Natural killer cell (primary cell): ENCODE results near the gene ZNF800. TPM values are rescaled to one million over a fixed set of nuclear protein-coding genes. Genes with fewer than 3 reads are reported as not detected.

ENCODE experiments used
- ATAC-seq, 3 donors: fragments of 150-1000 bp in 2 of 3; fragments of 200-7000 bp in 1 of 3; cut with Tn5 transposase; 1 replicate in 1 of 3; 2 replicates in 2 of 3; pipeline ENCODE4 v1.10.0; 2021; ENCODE audit warnings: mild to moderate bottlenecking in 2 of 3, moderate library complexity in 2 of 3
- DNase-seq, 2 donors: peaks; one replicate each; pipeline versions ENCODE4 v3.0.0 to v3.0.0-alpha.2; 2013 to 2021; ENCODE audit warnings: mixed read lengths in 1 of 2
- H3K27ac ChIP-seq: one replicate; pipeline ENCODE4 v1.5.1; 2013; ENCODE audit warnings: mild to moderate bottlenecking, low read length
- H3K27me3 ChIP-seq: one replicate; pipeline ENCODE4 v1.6.1; 2013; ENCODE audit warnings: low read length; ENCODE audit not compliant: control insufficient read depth, insufficient read depth
- H3K36me3 ChIP-seq: one replicate; pipeline ENCODE4 v1.6.1; 2013; ENCODE audit warnings: low read length; ENCODE audit not compliant: control insufficient read depth, insufficient read depth
- H3K4me1 ChIP-seq: one replicate; pipeline ENCODE4 v1.6.1; 2013; ENCODE audit warnings: low read length; ENCODE audit not compliant: control insufficient read depth, insufficient read depth
- H3K4me3 ChIP-seq: one replicate; pipeline ENCODE4 v1.5.1; 2013; ENCODE audit warnings: low read length
- H3K9me3 ChIP-seq: one replicate; pipeline ENCODE4 v1.6.1; 2013; ENCODE audit warnings: low read length; ENCODE audit not compliant: control insufficient read depth, insufficient read depth
- H3K27ac Mint-ChIP-seq, 2 donors: one replicate each; pipeline ENCODE4 v1.8.0; 2022; ENCODE audit warnings: mild to moderate bottlenecking in 2 of 2, mixed read lengths in 2 of 2, moderate library complexity in 1 of 2
- H3K27me3 Mint-ChIP-seq, 2 donors: one replicate each; pipeline ENCODE4 v1.8.0; 2022; ENCODE audit warnings: low read depth in 2 of 2, mixed read lengths in 2 of 2
- H3K36me3 Mint-ChIP-seq: one replicate; pipeline ENCODE4 v1.8.0; 2022; ENCODE audit warnings: mixed read lengths
- H3K4me1 Mint-ChIP-seq, 2 donors: one replicate each; pipeline ENCODE4 v1.8.0; 2022; ENCODE audit warnings: mixed read lengths in 2 of 2
- H3K4me3 Mint-ChIP-seq: one replicate; pipeline ENCODE4 v1.8.0; 2022; ENCODE audit warnings: mild to moderate bottlenecking, moderate library complexity, mixed read lengths
- H3K9me3 Mint-ChIP-seq, 2 donors: one replicate each; pipeline ENCODE4 v1.8.0; 2022; ENCODE audit warnings: mixed read lengths in 2 of 2
- WGBS: methylation state at CpG from one replicate; pipeline ENCODE4 v1.1.7; 2013; ENCODE audit warnings: missing lambda C conversion rate; ENCODE audit not compliant: insufficient coverage; 5-methylcytosine and 5-hydroxymethylcytosine counted together
- intact Hi-C: fragments of 100-400 bp; cut with micrococcal nuclease; formaldehyde crosslinking; loops from one replicate; pipeline ENCODE4 v1.14.2; 2022
- total RNA-seq, 4 donors: library from RNA; stranded (reverse); fragments of 120-200 nt in 1 of 4; gene quantifications; one replicate each; pipeline versions ENCODE4 v1.2.3 to v1.2.4, GENCODE V29; 2013 to 2022
- TF ChIP-seq, protein P1 (sequence below): fragments of 200-600 bp; IDR thresholded peaks from one replicate; pipeline ENCODE4 v1.8.0; 2022; ENCODE audit warnings: antibody characterized with exemption

ZNF800 gene
- total RNA-seq, 3 donors from 2014 or later (not counting 1 experiment from before 2014, with no cell fraction given), result 93.3 to 107 (median 101) TPM

DNA sequence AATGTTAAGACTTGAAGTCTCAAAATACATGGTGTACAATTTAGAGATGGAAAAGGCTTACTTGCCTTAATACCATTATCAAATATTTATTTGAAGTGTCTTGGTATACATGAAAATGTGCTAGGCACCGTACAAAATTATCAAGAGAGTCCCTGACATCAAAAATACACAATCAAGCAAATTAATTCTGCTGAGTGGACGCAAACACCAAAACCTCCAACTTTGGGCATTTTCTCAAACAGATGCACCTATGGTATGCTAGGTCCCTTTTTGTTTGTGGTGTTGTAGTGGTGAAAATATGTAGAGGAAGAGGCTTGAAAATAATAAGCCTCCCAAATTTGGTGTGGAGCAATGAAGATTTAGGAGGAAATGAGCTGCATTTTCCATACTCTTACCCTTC lies 24.8 kb downstream of the ZNF800 start:
- H3K36me3 ChIP-seq, result peaks cover 58% of the 10 kb centered on the region
- ATAC-seq, result no peak
- no peak overlapping the region for H3K4me3 ChIP-seq
- H3K4me1 Mint-ChIP-seq, result peaks cover 17 to 32% of the 10 kb centered on the region in 2 donors
- no peak overlapping the region for H3K27ac ChIP-seq
- peaks cover 8% of the 10 kb centered on the region for H3K36me3 Mint-ChIP-seq
- H3K27me3 Mint-ChIP-seq, result no peaks in the 10 kb centered on the region
- no peaks in the 10 kb centered on the region for H3K4me1 ChIP-seq
- no peak overlapping the region for H3K4me3 Mint-ChIP-seq
- H3K9me3 Mint-ChIP-seq, result no peaks in the 10 kb centered on the region
- TF ChIP-seq, protein P1, sequence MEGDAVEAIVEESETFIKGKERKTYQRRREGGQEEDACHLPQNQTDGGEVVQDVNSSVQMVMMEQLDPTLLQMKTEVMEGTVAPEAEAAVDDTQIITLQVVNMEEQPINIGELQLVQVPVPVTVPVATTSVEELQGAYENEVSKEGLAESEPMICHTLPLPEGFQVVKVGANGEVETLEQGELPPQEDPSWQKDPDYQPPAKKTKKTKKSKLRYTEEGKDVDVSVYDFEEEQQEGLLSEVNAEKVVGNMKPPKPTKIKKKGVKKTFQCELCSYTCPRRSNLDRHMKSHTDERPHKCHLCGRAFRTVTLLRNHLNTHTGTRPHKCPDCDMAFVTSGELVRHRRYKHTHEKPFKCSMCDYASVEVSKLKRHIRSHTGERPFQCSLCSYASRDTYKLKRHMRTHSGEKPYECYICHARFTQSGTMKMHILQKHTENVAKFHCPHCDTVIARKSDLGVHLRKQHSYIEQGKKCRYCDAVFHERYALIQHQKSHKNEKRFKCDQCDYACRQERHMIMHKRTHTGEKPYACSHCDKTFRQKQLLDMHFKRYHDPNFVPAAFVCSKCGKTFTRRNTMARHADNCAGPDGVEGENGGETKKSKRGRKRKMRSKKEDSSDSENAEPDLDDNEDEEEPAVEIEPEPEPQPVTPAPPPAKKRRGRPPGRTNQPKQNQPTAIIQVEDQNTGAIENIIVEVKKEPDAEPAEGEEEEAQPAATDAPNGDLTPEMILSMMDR, result no peak
- H3K27me3 ChIP-seq, result no peaks in the 10 kb centered on the region
- H3K27ac Mint-ChIP-seq, result peak overlapping the region; percentile 25 to 60
- WGBS, result 100% methylated on average over 1 of the region's 2 CpGs
- intact Hi-C loops, result no loop called here
- no peaks in the 10 kb centered on the region for H3K9me3 ChIP-seq
- DNase-seq, result no peak

- no peaks in the 10 kb centered on the region for H3K27me3 Mint-ChIP-seq
- no peak overlapping the region for H3K27ac ChIP-seq
- H3K27ac Mint-ChIP-seq, result no peak overlapping the region
- TF ChIP-seq, protein P1, result no peak
- intact Hi-C loops, result no loop called here
- H3K36me3 Mint-ChIP-seq, result peaks cover 8% of the 10 kb centered on the region
- H3K36me3 ChIP-seq, result peaks cover 61% of the 10 kb centered on the region
- H3K4me3 Mint-ChIP-seq, result no peak overlapping the region
- no peak overlapping the region for H3K4me3 ChIP-seq
- WGBS, result 98% methylated on average over 2 of the region's 2 CpGs
- H3K4me1 Mint-ChIP-seq, result peaks cover 17 to 32% of the 10 kb centered on the region in 2 donors
- no peaks in the 10 kb centered on the region for H3K27me3 ChIP-seq
- no peaks in the 10 kb centered on the region for H3K9me3 Mint-ChIP-seq
- H3K9me3 ChIP-seq, result no peaks in the 10 kb centered on the region
- no peak for ATAC-seq
- no peaks in the 10 kb centered on the region for H3K4me1 ChIP-seq
- no peak for DNase-seq
Measured at GRCh38 chr7:127366680-127367079, 25.8 kb downstream of the ZNF800 start.

- Histone ChIP-seq H3K4me1 (no peaks in the 10 kb centered on the region), H3K9me3 (no peaks in the 10 kb centered on the region), H3K27me3 (no peaks in the 10 kb centered on the region), H3K4me3 (no peak overlapping the region), H3K36me3 (peaks cover 66% of the 10 kb centered on the region), H3K27ac (no peak overlapping the region)
- Mint-ChIP-seq H3K4me1 (peaks cover 17 to 32% of the 10 kb centered on the region in 2 donors), H3K9me3 (no peaks in the 10 kb centered on the region), H3K27me3 (no peaks in the 10 kb centered on the region), H3K27ac (no peak overlapping the region), H3K36me3 (peaks cover 8% of the 10 kb centered on the region), H3K4me3 (no peak overlapping the region)
- DNase-seq (no peak), ATAC-seq (no peak)
- intact Hi-C loops, result no loop called here
- TF ChIP-seq, protein P1, result no peak
- WGBS, result 100% methylated on average over 2 of the region's 2 CpGs
Measured at GRCh38 chr7:127365957-127366315, 26.6 kb downstream of the ZNF800 start.

GRCh38 chr7:127365164-127365956 lies 27.1 kb downstream of the ZNF800 start:
- no peaks in the 10 kb centered on the region for H3K9me3 ChIP-seq
- no peak overlapping the region for H3K4me3 Mint-ChIP-seq
- no peaks in the 10 kb centered on the region for H3K4me1 ChIP-seq
- 99% methylated on average over 4 of the region's 5 CpGs for WGBS
- peaks cover 8% of the 10 kb centered on the region for H3K36me3 Mint-ChIP-seq
- DNase-seq, result no peak
- H3K27ac Mint-ChIP-seq, result no peak overlapping the region
- H3K4me1 Mint-ChIP-seq, result peaks cover 17 to 32% of the 10 kb centered on the region in 2 donors
- intact Hi-C loops, result no loop called here
- H3K27me3 Mint-ChIP-seq, result no peaks in the 10 kb centered on the region
- peaks cover 67% of the 10 kb centered on the region for H3K36me3 ChIP-seq
- no peaks in the 10 kb centered on the region for H3K9me3 Mint-ChIP-seq
- H3K4me3 ChIP-seq, result no peak overlapping the region
- H3K27me3 ChIP-seq, result no peaks in the 10 kb centered on the region
- ATAC-seq, result peak in 1 of 3 donors; percentile 44
- H3K27ac ChIP-seq, result no peak overlapping the region
- TF ChIP-seq, protein P1, result no peak
